HG03520 (cell line): ENCODE measurements around the gene PRDX2.
"Not testable (repeated sequence)": the region's sequence is repeated elsewhere in the genome, so short reads cannot be mapped to it uniquely, and the experiment has no call there.

Source experiments
- ATAC-seq: cut with Tn5 transposase; IDR thresholded peaks from one replicate; pipeline ENCODE4 v1.9.1; 2021; ENCODE audit warnings: mild to moderate bottlenecking, moderate library complexity; ENCODE audit not compliant: unreplicated experiment

Gene PRDX2

GRCh38 chr19:12825254-12826131, 23.9 kb upstream of the PRDX2 start:
- no peak for ATAC-seq

GRCh38 chr19:12821761-12822160, 20.2 kb upstream of the PRDX2 start:
- no peak for ATAC-seq

GRCh38 chr19:12817810-12818209, 16.2 kb upstream of the PRDX2 start:
- ATAC-seq: not testable (repeated sequence)

GRCh38 chr19:12817188-12817587, 15.6 kb upstream of the PRDX2 start:
- not testable (repeated sequence) for ATAC-seq

GRCh38 chr19:12815088-12815487, 13.5 kb upstream of the PRDX2 start:
- ATAC-seq: no peak

- peak; percentile 79 for ATAC-seq
Measured at GRCh38 chr19:12806242-12807081, 4.9 kb upstream of the PRDX2 start, which contains the start of gene RNASEH2A. Gene RNASEH2A (plus strand): TSS chr19:12806584. CDS start chr19:12806674, 90 bp downstream.

- no peak for ATAC-seq
Measured at GRCh38 chr19:12804051-12804450, 2.5 kb upstream of the PRDX2 start.

GRCh38 chr19:12802267-12803106, 887 bp upstream of the PRDX2 start:
- ATAC-seq: no peak

- ATAC-seq: no peak
Measured at GRCh38 chr19:12800923-12801465, 606 bp downstream of the PRDX2 start.

GRCh38 chr19:12800466-12800770, 1.2 kb downstream of the PRDX2 start:
- ATAC-seq: no peak

GRCh38 chr19:12799742-12800465, 1.7 kb downstream of the PRDX2 start:
- ATAC-seq: no peak

GRCh38 chr19:12797607-12798006, 4.0 kb downstream of the PRDX2 start:
- ATAC-seq: not testable (repeated sequence)

GRCh38 chr19:12797141-12797587, 4.4 kb downstream of the PRDX2 start:
- ATAC-seq: no peak

- ATAC-seq: no peak
Measured at GRCh38 chr19:12796146-12797071, 5.2 kb downstream of the PRDX2 start.

GRCh38 chr19:12794971-12795381, 6.6 kb downstream of the PRDX2 start:
- ATAC-seq: no peak

GRCh38 chr19:12794196-12794941, 7.2 kb downstream of the PRDX2 start:
- no peak for ATAC-seq

- peak; percentile 17 for ATAC-seq
Measured at GRCh38 chr19:12793290-12794195, 8.1 kb downstream of the PRDX2 start.
